Activated CD4-positive, alpha-beta T cell treated with anti-CD3 and anti-CD28 coated beads, Interleukin-2, amount 50 U/mL, for 1 hour (primary cell): ENCODE data around the gene BAG3.
"Not testable (repeated sequence)": the region's sequence is repeated elsewhere in the genome, so short reads cannot be mapped to it uniquely, and the experiment has no call there.

Experiments used
- DNase-seq: peaks from one replicate; pipeline ENCODE4 v3.0.0-alpha.2; 2020

Gene BAG3

GRCh38 chr10:119694608-119695007, 43.4 kb downstream of the BAG3 start:
- no peak for DNase-seq

GRCh38 chr10:119700321-119700954, 49.3 kb downstream of the BAG3 start:
- DNase-seq: no peak

- no peak for DNase-seq
These were observed 50.7 kb downstream of the BAG3 start for GRCh38 chr10:119701861-119702260.

GRCh38 chr10:119702583-119702982, 51.4 kb downstream of the BAG3 start:
- DNase-seq: no peak

GRCh38 chr10:119703903-119704508, 52.8 kb downstream of the BAG3 start:
- DNase-seq: no peak

- DNase-seq: no peak
These were observed 54.3 kb downstream of the BAG3 start for GRCh38 chr10:119705434-119705831.

- DNase-seq: no peak
These were observed 55.5 kb downstream of the BAG3 start for GRCh38 chr10:119706521-119707278.

GRCh38 chr10:119707331-119707730, 56.2 kb downstream of the BAG3 start:
- not testable (repeated sequence) for DNase-seq

GRCh38 chr10:119710935-119711334, 59.8 kb downstream of the BAG3 start:
- DNase-seq: not testable (repeated sequence)

- DNase-seq: no peak
These were observed 62.7 kb downstream of the BAG3 start for GRCh38 chr10:119713744-119714483.

GRCh38 chr10:119714484-119714816, 63.3 kb downstream of the BAG3 start:
- DNase-seq: no peak

GRCh38 chr10:119715628-119716505, 64.7 kb downstream of the BAG3 start:
- no peak for DNase-seq

- DNase-seq: no peak
These were observed 72.0 kb downstream of the BAG3 start for GRCh38 chr10:119723161-119723560.

- no peak for DNase-seq
These were observed 72.4 kb downstream of the BAG3 start for GRCh38 chr10:119723624-119724023.

GRCh38 chr10:119724593-119725516, 73.7 kb downstream of the BAG3 start:
- no peak for DNase-seq

GRCh38 chr10:119725517-119725827, 74.3 kb downstream of the BAG3 start:
- no peak for DNase-seq

GRCh38 chr10:119725828-119726675, 74.9 kb downstream of the BAG3 start, which contains the start of gene INPP5F:
Gene INPP5F, plus strand, starts transcription at chr10:119726050. Its CDS starts 213 bp downstream, at chr10:119726263.
- DNase-seq: peak; percentile 99

- DNase-seq: no peak
These were observed 75.6 kb downstream of the BAG3 start for GRCh38 chr10:119726676-119727261.
